Activated T-cell treated with anti-CD3 and anti-CD28 coated beads, Interleukin-2, amount 50 U/mL, for 4 hours (primary cell): ENCODE measurements around the gene PRRT1. TPM values are rescaled to one million over a fixed set of nuclear protein-coding genes. Genes with fewer than 3 reads are reported as not detected.
A peak's percentile ranks its signal among the peaks of the same experiment; 100 is the strongest.
"Not testable (repeated sequence)": the region's sequence is repeated elsewhere in the genome, so short reads cannot be mapped to it uniquely, and the experiment has no call there.

Experiments used
- ATAC-seq, 2 donors: fragments of 200-7000 bp; cut with Tn5 transposase; one replicate each; pipeline ENCODE4 v1.10.0; 2021
- DNase-seq: peaks from one replicate; pipeline ENCODE4 v3.0.0-alpha.2; 2020
- H3K27me3 Mint-ChIP-seq: one replicate; pipeline ENCODE4 v1.8.0; 2021; ENCODE audit warnings: low read depth, mixed read lengths
- H3K36me3 Mint-ChIP-seq: one replicate; pipeline ENCODE4 v1.8.0; 2022; ENCODE audit warnings: mixed read lengths; ENCODE audit not compliant: insufficient read depth
- H3K4me1 Mint-ChIP-seq: one replicate; pipeline ENCODE4 v1.8.0; 2021; ENCODE audit warnings: low read depth, mixed read lengths
- H3K4me3 Mint-ChIP-seq: one replicate; pipeline ENCODE4 v1.8.0; 2021; ENCODE audit warnings: mild to moderate bottlenecking, moderate library complexity, mixed read lengths
- H3K9me3 Mint-ChIP-seq: one replicate; pipeline ENCODE4 v1.8.0; 2021; ENCODE audit warnings: mixed read lengths
- total RNA-seq, 3 donors: library from RNA; stranded (reverse); gene quantifications; one replicate each; pipeline ENCODE4 v1.2.1, GENCODE V29; 2021

Gene PRRT1
- total RNA-seq, 3 donors from 2014 or later = 0.37 to 0.51 (median 0.38) TPM

GRCh38 chr6:32115623-32116022 lies 36.1 kb downstream of the PRRT1 start:
- Mint-ChIP-seq H3K36me3 (peaks cover 12% of the 10 kb centered on the region), H3K9me3 (no peaks in the 10 kb centered on the region), H3K4me1 (peaks cover 8% of the 10 kb centered on the region), H3K27me3 (no peaks in the 10 kb centered on the region), H3K4me3 (no peak overlapping the region)
- ATAC-seq (no peak), DNase-seq (no peak)

DNA sequence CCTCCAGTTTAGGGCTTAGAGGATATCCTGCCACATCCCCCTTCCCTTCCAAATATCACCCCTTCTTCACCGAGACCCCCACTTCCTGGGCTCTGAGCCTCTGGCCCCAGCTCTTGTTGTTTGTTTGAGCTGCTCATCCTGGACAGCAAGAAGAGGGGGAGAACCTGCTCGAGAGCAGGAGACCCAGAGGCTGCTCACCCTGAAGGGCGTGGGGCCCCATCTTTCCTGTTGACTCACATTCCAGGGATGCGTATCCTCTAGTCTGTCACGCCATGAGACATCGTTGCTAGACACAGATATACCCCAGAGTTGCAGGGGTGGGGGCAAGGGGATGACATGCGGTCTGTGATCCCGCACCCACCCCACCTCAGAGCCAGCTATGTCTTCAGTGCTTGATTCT lies 36.9 kb downstream of the PRRT1 start:
- Mint-ChIP-seq H3K4me1 (peaks cover 9% of the 10 kb centered on the region), H3K4me3 (no peak overlapping the region), H3K27me3 (no peaks in the 10 kb centered on the region), H3K36me3 (peaks cover 11% of the 10 kb centered on the region), H3K9me3 (no peaks in the 10 kb centered on the region)
- DNase-seq = no peak
- no peak for ATAC-seq

DNA sequence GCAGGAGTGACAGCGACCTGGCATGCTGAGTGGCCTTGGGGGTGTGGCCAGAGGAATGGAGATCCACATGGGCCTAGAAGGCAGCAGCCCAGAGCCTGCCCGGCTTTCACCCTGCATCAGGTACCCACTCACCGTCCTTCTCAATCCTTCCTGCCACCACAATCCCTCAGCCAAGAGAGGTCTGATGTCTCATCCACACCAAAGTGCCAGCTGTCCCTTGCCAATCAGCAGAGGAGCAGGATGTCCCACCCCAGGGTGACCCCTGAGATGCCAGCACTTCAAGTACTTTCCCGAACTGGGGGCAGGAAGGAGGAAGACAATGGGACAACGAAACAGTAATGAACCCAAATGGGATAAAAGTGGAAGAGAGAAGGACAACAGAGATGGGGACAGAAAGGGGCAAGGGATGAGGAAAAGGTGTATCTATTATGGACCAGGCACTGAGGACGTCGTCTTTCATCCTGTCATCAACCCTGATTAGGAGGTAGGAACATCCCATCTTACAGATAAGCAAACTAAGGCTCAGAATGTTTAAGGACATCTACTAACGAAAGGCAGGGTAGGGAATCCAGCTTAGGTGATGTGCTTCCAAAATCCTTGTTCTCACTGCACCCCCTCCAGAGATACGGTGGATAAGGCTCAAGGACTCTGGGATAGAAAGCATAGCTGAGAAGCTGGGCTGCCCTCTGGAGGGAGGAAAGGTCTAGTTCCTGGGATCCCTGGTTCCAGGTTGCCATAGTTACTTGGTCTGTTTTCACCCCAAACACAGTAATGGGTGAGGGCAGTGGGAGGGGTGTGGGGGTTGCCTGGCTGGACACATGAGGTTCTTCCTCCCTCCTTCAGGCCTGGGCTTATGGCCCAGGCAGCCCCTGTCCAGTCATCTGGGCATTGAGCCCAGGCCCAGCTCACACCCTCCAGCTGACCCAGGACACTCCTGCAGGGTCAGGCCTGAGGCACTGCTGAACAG lies 38.1 kb downstream of the PRRT1 start:
- peaks cover 11% of the 10 kb centered on the region for H3K36me3 Mint-ChIP-seq
- H3K9me3 Mint-ChIP-seq = no peaks in the 10 kb centered on the region
- H3K4me1 Mint-ChIP-seq = peaks cover 13% of the 10 kb centered on the region
- ATAC-seq (no peak), DNase-seq (no peak)
- no peak overlapping the region for H3K4me3 Mint-ChIP-seq
- peaks cover 2% of the 10 kb centered on the region for H3K27me3 Mint-ChIP-seq

- Mint-ChIP-seq H3K36me3 (peaks cover 9% of the 10 kb centered on the region), H3K9me3 (no peaks in the 10 kb centered on the region), H3K4me1 (peaks cover 25% of the 10 kb centered on the region), H3K4me3 (no peak overlapping the region), H3K27me3 (peaks cover 11% of the 10 kb centered on the region)
- no peak for DNase-seq
- no peak for ATAC-seq
Measured at GRCh38 chr6:32112431-32112980, 39.2 kb downstream of the PRRT1 start.

- ATAC-seq = no peak
- no peaks in the 10 kb centered on the region for H3K9me3 Mint-ChIP-seq
- H3K36me3 Mint-ChIP-seq = peaks cover 7% of the 10 kb centered on the region
- H3K4me3 Mint-ChIP-seq = no peak overlapping the region
- H3K27me3 Mint-ChIP-seq = peaks cover 18% of the 10 kb centered on the region
- H3K4me1 Mint-ChIP-seq = peaks cover 27% of the 10 kb centered on the region
- DNase-seq = no peak
Measured at GRCh38 chr6:32111424-32112066, 40.2 kb downstream of the PRRT1 start.

DNA sequence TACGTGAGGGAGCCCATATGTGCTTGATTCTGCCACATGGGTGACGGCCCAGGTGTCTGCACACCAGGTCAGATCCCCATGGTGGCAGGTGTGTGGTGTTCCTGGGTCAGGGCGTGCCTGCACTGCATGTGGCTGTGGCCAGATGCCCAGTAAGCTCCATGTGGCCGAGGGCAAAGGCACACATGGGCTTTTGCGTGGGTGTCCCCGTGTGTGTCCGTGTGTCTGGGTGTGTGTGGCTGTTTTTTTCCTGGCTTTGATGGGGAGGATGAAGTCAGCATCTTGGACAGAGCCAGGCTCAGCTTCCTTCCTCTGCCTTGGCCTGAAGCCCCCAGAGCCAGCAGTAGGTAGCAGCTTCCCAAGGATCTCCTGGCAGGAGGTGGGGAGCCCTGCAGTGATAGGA lies 41.1 kb downstream of the PRRT1 start:
- Mint-ChIP-seq H3K36me3 (peaks cover 4% of the 10 kb centered on the region), H3K9me3 (no peaks in the 10 kb centered on the region), H3K4me3 (no peak overlapping the region), H3K27me3 (peaks cover 23% of the 10 kb centered on the region), H3K4me1 (peaks cover 27% of the 10 kb centered on the region)
- no peak for ATAC-seq
- DNase-seq = no peak

DNA sequence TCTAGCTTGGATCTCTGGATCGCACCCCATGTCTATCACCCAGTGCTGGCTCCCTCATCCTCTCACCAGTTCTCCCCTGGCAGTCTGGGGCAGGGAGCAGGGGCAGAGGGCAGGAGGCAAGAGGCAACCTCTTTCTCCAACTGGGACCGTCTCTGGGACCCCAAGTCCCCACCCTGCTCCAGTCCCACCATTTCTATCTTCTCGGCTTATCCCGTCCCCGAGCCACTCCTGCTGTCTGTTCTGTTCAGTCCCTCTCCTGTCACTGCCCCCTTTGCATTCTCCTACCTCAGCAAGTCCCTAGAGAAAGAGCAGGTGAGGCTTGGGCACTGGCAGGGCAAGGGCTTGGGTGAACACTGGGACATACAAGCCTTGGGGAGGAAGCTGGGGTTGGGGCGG lies 42.0 kb downstream of the PRRT1 start:
- DNase-seq = no peak

DNA sequence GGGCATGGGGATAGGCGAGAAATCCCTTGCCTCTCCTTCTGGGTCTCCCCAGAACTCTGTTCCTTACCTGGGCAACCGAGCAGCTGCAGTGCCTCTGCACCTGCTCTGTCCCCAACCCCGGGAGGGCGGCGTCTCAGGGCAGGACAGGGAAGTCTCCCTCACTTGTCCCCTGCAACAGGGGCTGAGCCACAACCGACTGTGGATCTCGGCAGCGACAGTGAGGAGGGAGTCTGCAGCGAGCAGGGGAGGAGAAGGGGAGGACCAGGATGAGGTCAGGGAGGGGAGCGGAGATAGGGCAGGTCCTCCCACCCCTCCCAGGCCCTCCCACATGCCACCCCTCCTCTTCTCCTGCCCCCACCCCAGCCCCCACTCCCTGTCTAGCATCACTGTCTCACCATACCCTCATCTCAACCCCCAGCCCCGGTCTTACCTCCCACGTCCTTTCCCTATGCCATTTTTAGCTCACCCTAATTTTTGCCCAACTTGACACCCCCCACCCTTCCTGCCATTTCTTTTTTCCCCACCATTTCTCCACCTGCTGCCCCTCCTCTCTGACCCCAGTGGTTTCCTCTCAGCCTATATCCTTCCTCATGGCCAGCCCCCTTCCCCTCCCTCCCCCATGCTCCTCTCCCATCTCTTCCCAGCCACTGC lies 42.5 kb downstream of the PRRT1 start, which contains the start of gene TNXB:
Gene TNXB (minus strand): TSS at position 225 of the 651 bp plus-strand sequence. CDS start 11,140 bp downstream, outside the sequence.
- ATAC-seq = peak; percentile 34 to 41
- no peaks in the 10 kb centered on the region for H3K9me3 Mint-ChIP-seq
- H3K4me3 Mint-ChIP-seq = no peak within 1 kb of the TSS

More for the DNA sequence above, 42.0 kb downstream of the PRRT1 start:
- ATAC-seq = no peak
- H3K36me3 Mint-ChIP-seq = peaks cover 2% of the 10 kb centered on the region
- peaks cover 27% of the 10 kb centered on the region for H3K27me3 Mint-ChIP-seq
- H3K4me1 Mint-ChIP-seq = peaks cover 25% of the 10 kb centered on the region
- H3K9me3 Mint-ChIP-seq = no peaks in the 10 kb centered on the region
- H3K4me3 Mint-ChIP-seq = no peak overlapping the region

DNA sequence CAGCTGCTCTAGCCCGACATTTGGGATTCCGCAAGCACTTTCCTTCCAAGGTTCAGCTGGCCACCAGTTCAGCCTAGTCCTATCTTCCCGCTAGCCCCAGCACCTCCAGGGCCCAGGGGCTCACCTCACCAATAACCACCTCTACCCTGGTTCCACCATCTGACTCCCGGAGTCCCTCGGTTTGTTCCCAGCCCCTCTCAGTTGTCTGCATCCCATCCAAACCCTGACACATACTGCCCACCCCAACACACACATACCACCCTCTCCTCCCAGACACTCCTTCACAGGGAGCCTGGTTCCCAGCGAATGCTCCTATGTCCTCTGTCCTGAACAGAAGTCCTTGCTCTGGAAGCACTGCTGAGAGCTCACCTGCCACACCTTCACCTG lies 43.0 kb downstream of the PRRT1 start:
- Mint-ChIP-seq H3K36me3 (no peaks in the 10 kb centered on the region), H3K9me3 (no peaks in the 10 kb centered on the region), H3K4me1 (peaks cover 24% of the 10 kb centered on the region), H3K27me3 (peaks cover 27% of the 10 kb centered on the region), H3K4me3 (no peak overlapping the region)
- ATAC-seq (no peak), DNase-seq (no peak)

More for the DNA sequence above, 42.5 kb downstream of the PRRT1 start, which contains the start of gene TNXB:
- Mint-ChIP-seq H3K4me1 (peaks cover 24% of the 10 kb centered on the region), H3K27me3 (peaks cover 27% of the 10 kb centered on the region), H3K36me3 (no peaks in the 10 kb centered on the region)
- no peak for DNase-seq

- ATAC-seq (peak; percentile 19 to 51), DNase-seq (no peak)
- H3K4me1 Mint-ChIP-seq = peaks cover 24% of the 10 kb centered on the region
- no peaks in the 10 kb centered on the region for H3K9me3 Mint-ChIP-seq
- peaks cover 30% of the 10 kb centered on the region for H3K27me3 Mint-ChIP-seq
- H3K4me3 Mint-ChIP-seq = no peak overlapping the region
- no peaks in the 10 kb centered on the region for H3K36me3 Mint-ChIP-seq
Measured at GRCh38 chr6:32108094-32108627, 43.6 kb downstream of the PRRT1 start.

DNA sequence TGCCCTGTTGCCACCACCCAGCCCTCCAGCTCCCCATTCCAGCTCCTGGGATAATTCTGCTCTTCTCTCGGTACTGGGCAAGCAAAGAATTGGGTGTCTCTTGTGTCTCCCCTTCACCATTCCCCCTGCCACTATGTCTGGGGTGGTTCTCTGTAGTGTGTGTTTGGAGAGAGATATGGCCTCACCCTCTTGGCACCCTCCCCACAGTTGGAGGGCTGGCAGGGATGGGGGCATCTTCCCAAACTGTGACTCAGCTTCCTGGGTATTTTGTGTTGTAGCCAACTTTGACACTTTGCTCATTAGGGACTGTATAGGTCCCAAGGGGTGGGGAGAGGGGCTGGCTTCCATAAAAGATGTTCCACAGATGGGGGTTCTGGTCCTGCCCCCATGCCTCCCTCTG lies 44.3 kb downstream of the PRRT1 start:
- H3K4me3 Mint-ChIP-seq = no peak overlapping the region
- no peak for DNase-seq
- H3K36me3 Mint-ChIP-seq = no peaks in the 10 kb centered on the region
- peaks cover 24% of the 10 kb centered on the region for H3K4me1 Mint-ChIP-seq
- H3K27me3 Mint-ChIP-seq = peaks cover 34% of the 10 kb centered on the region
- no peaks in the 10 kb centered on the region for H3K9me3 Mint-ChIP-seq
- ATAC-seq = no peak

DNA sequence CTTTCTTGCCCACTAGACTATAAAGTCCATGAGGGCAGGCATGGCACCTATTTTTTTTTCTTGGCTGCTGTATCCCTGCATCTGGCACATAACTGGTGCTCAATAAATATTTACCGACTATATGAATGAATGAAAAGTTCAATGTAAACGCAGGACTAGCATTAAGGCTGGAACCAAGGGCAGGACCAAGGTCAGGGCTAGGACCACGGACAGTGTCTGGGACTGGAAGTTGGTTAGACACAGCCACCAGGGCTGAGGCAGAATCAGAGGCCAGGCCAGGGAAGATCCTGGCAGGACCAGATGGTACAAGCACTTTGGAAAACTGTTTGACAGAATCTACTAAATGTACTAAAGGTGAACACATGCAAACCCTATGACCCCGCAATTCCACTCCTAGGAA lies 46.3 kb downstream of the PRRT1 start:
- no peak for ATAC-seq
- no peak overlapping the region for H3K4me3 Mint-ChIP-seq
- DNase-seq = no peak
- H3K9me3 Mint-ChIP-seq = no peaks in the 10 kb centered on the region
- H3K4me1 Mint-ChIP-seq = peaks cover 24% of the 10 kb centered on the region
- peaks cover 40% of the 10 kb centered on the region for H3K27me3 Mint-ChIP-seq
- H3K36me3 Mint-ChIP-seq = no peaks in the 10 kb centered on the region

DNA sequence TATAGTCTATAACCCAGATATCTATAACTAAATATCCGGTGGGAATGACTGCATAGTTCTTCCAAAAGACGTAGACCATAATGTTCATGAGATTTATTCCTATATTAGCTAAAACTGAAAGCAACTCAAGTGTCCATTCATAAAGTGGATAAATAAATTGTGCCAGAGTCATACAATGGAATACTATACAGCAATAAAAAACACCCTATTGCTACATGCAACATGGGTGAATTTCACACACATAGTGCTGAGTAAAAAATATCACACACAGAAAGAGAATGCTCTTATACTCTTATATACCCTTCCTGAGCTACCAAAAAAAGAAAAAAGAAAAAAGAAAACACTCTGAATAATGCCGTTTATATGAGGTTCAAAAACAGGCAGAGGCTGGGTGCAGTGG lies 49.5 kb downstream of the PRRT1 start:
- no peaks in the 10 kb centered on the region for H3K36me3 Mint-ChIP-seq
- H3K27me3 Mint-ChIP-seq = peaks cover 40% of the 10 kb centered on the region
- ATAC-seq = no peak
- no peak for DNase-seq
- no peak overlapping the region for H3K4me3 Mint-ChIP-seq
- H3K9me3 Mint-ChIP-seq = no peaks in the 10 kb centered on the region
- no peaks in the 10 kb centered on the region for H3K4me1 Mint-ChIP-seq

DNA sequence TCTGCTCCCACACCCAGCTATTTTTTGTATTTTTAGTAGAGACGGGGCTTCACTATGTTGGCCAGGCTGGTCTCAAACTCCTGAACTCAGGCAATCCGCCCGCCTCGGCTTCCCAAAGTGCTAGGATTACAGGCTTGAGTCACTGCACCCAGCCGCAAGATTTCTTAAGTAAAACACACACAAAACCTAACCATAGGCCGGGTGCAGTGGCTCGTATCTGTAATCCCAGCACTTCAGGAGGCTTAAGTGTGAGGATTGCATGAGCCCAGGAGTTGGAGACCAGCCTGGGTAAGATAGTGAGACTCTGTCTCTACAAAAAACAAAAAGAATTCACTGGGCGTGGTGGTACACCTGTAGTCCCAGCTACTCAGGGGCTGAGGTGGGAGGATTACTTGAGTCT lies 51.5 kb downstream of the PRRT1 start:
- peaks cover 47% of the 10 kb centered on the region for H3K27me3 Mint-ChIP-seq
- H3K9me3 Mint-ChIP-seq, H3K4me1 Mint-ChIP-seq, ATAC-seq, DNase-seq, H3K36me3 Mint-ChIP-seq, H3K4me3 Mint-ChIP-seq: not testable (repeated sequence)
